Measurements from ENCODE around the gene SSBP4. TPM values are rescaled to one million over a fixed set of nuclear protein-coding genes. Genes with fewer than 3 reads are reported as not detected.

SSBP4 gene
- total and polyA plus RNA-seq, 9 of the 15 experiments (the other 6 are each of a cell fraction or from before 2014, with no cell fraction given): 1.1 to 189 (median 39.0) TPM

GRCh38 chr19:18440415-18440877, 21.2 kb downstream of the SSBP4 start (continued):
- TF ChIP-seq MGA (IDR thresholded peaks at IDR 0.05): no peak
- no peak for TF ChIP-seq ZNF41 (CRISPR knock-in tag; conservative IDR thresholded peaks at IDR 0.05)
- peak; percentile 80 for TF ChIP-seq USF1 (CRISPR knock-in tag; IDR thresholded peaks at IDR 0.05)
- peak; percentile 60 to 66 (median 62) for TF ChIP-seq CTCF (IDR thresholded peaks at IDR 0.05 in 2 of 3, conservative IDR thresholded peaks at IDR 0.05 in 1 of 3; ENCODE audit: insufficient read depth in 2 of 3, low read depth in 1 of 3, low read length in 3 of 3)
- peak; percentile 74 for TF ChIP-seq L3MBTL2 (IDR thresholded peaks at IDR 0.05)
- no peak for TF ChIP-seq EP400 (IDR thresholded peaks at IDR 0.05)

Data from K562 (cell line).